Erythroblast (primary cell): ENCODE results near the gene PCDHB16.

Source experiments
- GATA1 ChIP-seq: IDR thresholded peaks from 2 replicates; pipeline ENCODE4 v1.6.1; 2011; ENCODE audit warnings: low read depth, mild to moderate bottlenecking, control low read depth, low read length, moderate library complexity
- POLR2A ChIP-seq: IDR thresholded peaks from 2 replicates; pipeline ENCODE4 v1.6.1; 2011; ENCODE audit warnings: mild to moderate bottlenecking, low read length

DNA sequence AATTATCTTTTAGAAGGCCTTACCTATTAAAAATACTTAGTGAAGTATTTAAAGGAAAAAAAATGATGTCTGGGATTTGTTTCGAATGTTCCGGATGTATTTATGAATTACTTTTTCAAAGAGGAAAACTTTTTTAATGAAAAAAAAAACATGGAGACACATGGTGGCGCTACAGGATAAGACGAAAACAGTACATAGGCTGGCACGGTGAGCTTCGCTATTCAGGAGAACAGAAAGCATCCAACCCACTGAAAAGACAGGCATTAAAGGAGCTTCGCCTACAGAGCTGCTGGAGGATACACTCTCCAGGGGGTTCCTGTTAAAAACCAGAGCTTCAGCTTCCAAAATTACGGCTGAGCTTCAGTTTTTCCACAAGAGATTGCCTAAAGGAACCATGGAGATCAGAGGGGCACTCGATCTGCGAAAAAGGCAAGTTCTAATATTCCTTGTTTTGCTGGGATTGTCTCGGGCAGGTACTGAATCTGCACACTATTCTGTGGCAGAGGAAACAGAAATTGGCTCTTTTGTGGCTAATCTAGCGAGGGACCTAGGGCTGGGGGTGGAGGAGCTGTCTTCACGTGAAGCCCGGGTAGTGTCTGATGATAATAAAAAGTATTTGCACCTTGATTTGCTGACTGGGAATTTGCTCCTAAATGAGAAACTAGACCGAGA is 41.1 kb downstream of the PCDHB16 start, which contains the start of gene PCDHB14:
- TF ChIP-seq POLR2A (no peak), GATA1 (no peak)
